NCI-H510A treated with DMSO at 0.1 percent for 48 hours (cell line): Measurements from ENCODE around the gene UQCRQ.

Experiments
- DNase-seq: peaks from one replicate; lab custom pipeline; 2025; lab: John Stamatoyannopoulos, UW

The UQCRQ gene

DNA sequence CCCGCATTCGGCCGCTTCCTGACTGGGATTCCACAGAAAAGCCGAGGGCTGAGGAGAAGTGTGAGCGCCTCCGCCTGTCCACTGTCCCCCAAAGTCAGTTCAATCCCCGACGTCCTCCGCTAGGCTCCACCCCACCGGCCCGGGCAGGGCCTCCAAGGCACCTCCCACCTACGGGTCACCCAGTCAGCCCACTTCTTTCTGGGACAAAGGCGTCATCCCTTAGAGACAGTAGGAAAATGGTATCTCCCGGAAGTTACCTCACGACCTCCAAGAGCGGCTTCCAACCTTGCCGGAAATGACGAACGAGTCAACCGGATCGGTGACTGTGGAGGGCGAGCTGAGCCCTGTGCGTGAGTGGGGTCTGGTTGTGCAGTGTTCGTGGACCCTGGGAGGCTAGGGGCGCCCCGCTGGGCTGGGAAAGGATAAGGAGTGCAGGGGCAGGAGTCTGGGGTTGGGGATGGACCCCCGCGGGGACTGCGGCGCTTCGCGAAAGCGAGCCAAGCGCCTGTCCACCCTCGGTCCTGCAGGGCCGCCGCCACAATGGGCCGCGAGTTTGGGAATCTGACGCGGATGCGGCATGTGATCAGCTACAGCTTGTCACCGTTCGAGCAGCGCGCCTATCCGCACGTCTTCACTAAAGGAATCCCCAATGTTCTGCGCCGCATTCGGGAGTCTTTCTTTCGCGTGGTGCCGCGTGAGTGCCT, at the start of gene UQCRQ, which contains the start of gene GDF9:
Gene UQCRQ (plus strand): TSS at position 301 of the 704 bp plus-strand sequence. CDS start 240 bp downstream, at position 541.
Gene GDF9 (minus strand): TSS at position 128 of the 704 bp plus-strand sequence. CDS start 1,936 bp downstream, outside the sequence.
- peak; percentile 90 for DNase-seq

DNA sequence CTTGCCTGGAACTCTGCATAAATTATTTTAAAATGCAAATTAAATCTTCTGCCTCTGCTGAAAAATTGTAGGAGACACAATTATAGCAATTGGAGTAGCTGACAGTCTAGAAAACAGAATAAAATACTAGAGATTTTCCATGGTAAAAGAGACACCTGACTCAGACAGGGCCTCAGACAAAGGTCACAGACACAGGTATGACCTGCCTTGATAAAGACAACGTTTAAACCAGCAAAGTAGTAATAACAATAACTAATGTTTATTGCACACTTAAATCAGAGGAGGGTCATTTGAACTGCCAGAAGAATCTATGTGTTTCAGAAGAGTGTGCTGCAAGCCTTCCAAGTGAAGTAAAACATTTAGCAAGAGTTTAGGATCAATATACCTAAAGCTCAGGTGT, 49.4 kb upstream of the UQCRQ start:
- DNase-seq: no peak

DNA sequence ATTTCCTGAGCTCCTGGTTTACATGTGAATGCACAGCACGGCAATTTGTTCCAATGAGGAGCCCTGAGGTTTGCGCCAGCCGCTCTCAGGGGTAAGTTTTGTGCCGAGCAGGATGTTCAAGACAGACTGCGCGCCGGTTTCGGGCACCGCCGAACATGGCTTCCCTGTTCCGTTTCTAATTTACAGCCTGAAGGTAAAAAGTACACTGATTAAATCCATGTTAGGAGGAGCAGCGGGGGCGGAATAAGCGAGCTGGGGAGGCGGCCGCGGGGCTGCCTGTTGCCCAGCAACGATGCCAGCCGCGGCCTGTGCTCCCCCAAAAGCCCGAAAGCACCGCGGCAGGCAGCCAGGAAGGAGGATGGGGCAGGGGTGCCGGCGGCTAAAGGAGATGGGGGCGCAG, 47.0 kb upstream of the UQCRQ start:
- DNase-seq: no peak

DNA sequence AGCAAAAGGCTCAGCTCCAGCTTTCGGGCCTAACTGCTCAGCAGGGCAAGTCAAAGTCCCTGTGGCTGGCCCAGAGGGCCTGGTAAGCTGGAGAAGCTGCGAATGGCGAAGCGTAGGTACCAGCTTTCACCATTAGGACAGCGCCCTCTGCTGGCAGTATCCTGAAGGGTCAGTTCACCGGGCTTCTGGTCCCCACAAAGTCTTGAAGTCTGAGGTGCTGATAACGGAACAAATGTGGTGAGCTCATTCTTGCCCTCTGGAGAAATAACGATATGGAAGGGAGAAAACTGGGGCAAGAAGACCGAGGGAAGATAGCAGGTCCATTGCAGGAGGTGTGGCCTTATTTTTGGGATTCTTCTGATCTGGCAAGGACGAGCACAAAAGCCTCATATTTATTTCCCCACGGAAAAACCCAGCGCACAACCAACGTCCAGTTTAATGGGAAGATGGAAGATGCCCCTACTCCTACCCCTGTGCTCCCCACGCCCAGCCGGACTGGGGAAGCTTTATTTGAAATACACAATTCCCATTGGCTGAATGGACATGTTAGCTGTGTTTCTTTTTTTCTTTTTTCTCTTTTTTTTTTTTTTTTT, 46.2 kb upstream of the UQCRQ start:
- peak; percentile 66 for DNase-seq

DNA sequence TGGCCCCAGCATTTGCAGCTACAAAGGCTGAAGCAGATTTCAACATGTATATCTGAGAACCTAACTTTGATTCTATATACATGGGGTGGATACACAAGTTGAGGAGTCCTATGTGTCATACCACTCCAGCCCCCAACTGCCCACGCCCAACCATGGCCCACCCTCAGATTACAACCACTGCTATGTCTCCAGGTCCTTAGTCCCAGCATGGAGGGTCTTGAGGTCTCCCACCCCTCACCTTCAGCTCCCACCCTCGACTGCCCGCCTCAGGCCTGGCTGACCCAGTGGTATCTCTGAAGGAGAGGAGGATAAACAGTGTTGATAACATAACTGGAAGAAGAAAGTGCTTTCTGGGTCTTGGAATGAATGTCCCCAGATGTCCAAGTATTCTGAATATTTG, 45.1 kb upstream of the UQCRQ start:
- no peak for DNase-seq

DNA sequence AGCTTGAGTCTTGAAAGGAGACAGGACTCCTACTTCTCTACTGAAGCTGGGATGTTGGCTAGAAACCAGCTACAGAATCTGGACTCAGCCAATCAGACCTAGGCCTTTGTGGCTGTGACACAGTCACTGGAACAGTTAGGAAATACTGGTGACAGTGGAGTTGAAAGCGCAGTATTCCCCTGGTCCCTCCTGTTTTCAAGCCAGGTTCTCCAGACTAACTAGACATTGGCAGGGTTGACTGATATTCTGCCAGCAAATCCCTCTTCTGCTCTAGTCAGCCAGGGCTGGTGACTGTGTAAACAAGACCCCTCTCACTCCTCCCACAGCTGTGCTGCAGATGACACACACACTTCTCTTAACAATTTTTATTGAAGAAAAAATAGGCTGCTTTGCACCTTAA, 44.7 kb upstream of the UQCRQ start:
- no peak for DNase-seq

DNA sequence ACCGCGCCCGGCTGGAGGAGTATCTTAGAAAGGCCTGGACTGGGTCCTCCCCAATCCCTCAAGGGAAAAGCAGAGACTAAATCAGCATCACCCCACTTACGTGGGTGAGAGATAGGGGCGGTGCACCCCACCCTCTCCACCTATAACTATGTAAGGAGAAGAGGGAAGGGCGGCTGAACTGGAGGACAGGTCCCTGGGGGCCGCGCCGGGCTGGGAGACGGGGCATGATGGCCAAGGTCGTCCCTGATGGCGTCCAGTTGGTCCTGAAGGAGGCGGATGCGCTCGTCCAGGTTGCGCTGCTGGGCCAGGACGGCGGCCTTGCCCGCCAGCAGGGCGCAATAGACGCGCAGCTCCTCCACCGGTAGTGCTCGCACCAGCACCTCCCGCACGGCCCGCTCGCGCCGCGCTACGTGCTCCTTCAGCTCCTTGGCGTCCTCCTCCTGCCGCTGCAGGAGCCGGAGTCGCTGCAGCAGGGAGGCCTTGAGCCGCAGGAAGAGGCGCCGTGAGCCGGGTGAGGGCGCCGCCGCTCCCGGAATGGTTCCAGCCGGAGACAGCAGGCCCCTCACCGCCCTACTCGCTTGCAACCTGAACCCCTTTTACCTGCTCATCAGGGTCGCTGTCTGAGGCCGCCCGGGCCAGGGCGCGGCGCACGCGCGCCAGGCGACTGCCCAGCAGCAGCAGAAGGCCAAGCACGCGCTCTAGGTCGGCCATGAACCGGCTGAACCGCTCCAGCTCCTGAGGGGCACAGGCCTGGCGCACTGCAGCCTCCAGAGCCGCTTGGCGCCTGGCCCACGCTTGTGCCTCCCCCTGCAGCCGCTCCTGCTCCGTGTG, 43.6 kb upstream of the UQCRQ start:
- no peak for DNase-seq

DNA sequence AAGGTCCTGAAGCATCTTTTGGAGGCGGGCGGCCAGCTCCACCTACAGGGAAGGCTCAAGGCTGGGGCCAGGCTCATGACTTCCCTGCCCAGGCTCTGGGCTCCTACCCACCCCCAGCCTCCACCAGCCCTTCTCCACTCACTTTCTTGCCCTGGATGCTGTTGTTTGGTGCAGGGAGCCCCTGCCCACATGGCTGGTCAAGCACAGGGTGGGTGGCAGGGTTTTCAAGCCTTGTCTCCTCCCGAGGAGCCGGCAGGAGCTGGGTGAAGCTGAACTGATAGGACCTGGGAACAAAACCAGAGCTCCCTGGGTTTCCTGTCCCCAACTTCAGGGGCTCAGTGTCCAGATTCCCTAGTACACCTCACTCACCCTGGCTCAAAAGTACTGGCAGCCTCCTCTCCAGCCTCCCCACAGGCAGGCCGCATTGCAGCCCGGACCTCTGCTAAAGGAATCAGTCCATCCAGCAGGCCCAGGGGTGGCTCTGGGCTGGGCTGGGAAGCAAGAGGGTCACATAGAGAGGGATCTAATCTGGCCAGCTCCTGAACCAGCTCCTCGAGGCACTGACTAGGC, 42.9 kb upstream of the UQCRQ start:
- no peak for DNase-seq

DNA sequence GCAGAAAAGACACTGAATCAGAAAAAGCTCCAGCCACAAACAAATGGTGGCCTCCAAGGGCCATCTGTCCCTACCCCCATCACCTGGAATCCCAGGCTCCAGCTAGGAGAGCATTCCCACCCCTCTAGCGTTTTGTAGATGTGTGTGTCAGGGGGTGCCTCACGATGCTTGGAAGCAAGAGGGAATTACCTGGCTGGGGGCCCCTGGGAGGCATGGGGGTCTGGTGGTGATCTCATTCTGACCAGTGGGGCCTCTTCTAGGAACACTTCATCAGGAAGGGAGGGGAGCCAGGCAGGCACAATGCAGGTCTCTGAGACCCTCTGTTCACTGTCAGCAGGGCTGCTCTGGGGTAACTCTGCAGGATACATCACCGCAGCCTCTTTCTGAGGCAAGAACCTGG, 42.0 kb upstream of the UQCRQ start:
- no peak for DNase-seq

DNA sequence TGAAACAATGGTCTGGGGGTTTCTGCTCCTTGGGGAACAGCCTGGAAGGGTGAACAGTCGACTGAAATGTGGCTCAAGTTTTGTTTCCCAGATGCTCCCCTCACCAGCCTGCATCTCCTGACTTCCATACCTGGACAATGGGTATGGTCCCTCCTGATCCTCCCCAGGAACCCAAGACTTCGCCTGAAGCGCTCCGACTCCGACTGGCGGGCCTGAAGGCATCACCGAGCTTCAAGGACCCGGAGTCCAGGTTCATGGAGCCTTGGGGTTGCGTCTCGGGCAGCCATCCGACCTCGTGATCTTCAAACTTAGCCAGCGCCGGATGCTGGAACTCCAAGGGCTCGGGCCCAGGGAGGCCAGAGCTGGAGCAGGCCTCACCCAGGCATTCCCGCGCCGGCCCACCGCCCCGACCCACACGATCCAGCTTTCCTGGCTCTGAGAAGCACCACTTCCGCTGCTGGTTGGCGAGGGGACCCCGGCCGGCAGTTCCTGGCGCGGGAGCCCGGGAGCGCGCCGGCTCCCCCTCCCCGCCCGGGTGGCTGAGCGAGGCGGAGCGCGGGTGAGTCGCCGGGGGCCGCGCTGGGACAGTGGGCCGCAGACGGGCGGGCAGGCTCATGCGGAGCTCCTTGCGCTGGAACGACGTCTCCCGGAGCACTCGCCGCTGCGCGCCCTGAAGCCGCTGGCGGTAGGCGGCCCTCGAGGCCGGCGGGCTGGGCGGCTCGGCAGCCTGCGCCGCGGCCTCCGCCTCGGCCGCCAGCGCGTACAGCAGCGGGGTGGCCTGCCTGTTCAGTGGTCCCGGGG, 41.2 kb upstream of the UQCRQ start:
- no peak for DNase-seq

DNA sequence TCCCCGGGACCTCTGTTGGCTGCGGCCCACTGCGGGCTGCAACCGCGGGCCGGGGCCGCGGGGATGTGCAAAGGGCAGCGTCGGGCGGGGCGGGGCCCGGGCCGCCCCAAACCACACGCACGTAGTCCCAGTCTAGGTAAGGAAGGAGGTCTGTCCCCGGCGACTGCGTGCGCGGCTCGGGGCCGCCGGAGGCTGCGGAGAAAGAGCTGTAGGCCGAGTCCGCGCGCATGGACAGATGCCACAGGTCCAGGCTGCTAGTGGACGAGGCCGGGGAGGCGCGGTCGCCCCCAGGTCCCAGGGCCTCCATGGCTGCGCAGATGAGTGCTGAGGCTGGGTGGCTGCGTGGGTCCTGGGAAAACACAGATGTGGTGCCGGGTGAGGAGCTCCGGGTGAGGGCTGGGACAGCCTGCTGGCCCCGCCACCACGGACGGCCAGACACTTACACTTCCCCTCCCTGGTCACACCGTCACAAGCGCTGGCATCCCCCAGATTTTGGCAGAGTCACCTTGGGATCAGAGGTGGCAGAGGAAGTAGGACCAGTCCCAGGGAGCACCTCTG, 40.5 kb upstream of the UQCRQ start:
- DNase-seq: no peak

DNA sequence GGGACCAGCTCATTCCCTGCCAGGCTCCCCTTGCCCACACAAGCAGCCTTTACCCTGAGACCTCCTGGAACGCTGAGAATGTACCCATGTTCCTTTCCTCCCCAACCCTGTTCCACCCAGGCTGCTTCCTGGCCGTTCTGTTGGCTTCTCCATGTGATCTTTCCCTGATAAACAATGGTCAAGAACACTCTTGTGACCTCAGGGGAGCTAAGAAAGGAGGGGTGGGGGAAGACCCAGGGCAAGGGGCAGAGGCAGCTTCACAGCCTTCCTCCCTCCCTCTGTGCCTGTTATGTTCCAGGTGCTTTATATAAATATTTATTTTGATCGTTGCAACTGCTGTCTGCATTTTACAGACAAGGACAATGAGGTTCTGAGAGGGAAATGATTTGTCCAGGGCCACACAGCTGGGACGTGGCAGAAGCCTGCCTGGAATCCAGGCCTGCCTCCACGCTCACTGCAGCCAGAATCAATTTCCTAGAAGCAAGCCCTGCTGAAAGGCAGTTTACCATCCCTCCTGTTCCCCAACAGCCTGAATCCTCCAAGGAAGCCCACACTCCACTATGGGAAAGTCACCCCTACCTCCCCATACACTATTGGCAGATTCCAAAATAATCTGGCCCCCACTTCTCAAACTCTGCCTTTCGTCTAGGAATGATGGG, 39.9 kb upstream of the UQCRQ start:
- DNase-seq: no peak

DNA sequence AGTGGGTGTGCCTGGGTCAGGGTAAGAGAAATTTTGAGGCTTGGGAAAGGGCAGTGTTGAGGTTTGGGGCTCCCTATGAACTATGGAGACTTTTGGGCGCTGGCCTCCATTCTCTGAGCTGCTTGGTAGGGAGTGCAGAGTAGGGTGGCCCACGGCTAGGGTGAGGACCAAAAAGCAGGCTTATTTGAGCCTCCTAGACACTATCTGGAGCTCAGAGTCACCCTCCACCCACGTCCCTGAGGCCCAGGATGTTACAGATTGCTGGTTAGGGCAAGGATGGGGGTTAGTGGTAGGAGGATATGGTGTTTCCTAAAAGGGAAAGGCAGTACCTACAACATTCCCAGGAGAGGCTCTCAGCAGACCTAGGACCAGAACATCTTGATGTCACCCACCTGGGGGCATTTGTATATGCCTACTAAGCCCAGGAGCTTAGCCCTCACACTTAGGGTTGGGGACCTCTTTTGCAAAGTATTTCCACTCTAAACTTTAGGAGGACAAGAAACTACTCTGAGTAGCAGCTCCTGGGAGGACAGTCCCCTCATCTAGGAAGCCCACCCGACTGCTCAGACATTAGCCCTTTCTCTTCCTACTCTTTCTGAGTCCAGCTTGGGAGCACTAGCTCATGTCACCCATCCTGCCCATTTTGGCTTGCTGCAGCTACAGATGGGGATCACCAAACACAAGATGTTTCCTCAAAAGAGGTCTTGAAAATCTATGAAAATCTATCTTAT, 38.3 kb upstream of the UQCRQ start:
- no peak for DNase-seq

DNA sequence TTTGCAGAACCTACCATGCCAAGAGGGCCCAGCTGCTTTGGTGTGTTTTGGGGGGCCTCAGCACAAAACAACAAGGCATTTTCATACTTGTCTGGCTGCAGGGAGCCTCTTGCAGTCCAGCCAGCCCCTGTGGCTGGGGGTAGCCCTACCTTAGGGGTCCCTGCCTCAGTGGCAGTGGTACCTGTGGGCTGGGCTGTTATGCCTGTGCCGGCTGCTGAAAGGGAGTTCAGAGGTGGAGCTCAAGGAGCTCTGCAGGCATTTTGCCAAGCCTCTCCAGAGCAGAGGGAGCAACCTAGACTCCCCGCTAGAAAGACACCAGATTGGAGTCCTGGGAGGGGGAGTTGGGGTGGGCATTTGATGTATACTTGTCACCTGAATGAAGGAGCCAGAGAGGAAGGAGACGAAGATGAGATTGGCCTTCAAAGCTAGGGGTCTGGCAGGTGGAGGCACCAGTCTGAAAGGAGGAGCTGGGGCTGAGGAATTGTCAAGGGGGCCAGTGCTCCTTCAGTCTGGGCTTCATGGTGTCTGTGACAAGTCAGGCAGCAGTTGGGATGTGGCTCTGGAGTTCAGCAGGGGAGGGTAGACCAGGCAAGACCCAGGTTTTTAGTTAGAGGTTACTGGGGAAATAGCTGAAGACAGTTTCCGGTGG, 37.5 kb upstream of the UQCRQ start:
- no peak for DNase-seq

DNA sequence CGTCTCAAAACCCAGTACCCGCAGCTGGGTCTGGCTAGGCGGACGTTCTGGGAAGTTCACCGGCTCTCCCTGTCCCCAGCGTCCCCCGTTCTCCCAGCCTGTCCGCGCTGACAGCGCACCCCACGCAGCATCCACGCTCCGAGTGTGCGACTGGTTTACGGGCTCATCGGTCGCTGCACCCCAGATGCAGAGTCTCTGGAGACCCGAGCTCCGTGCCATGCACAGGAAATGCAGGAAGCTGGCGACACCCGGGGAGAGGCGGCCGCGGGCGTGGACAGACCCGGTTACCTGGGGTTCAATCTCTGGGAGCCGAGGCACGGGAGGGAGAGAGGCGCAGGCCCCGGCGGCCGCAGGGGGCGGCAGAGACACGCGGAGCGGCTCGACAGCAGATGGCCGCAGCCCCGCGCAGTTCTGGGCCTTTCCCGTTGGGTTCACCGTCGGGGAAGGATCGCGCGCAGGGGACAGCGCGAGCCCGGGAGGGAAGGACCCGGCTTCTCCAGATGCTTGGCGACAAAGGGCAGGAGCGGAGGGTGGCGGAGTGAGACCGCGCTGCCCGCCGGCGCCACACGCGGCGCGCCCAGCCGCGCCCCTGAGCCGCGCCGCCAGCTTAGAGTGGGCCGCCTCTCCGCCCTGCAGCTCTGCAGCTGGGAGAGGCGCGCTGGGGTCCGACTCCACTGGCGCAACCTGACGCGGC, 36.6 kb upstream of the UQCRQ start:
- peak; percentile 45 for DNase-seq

DNA sequence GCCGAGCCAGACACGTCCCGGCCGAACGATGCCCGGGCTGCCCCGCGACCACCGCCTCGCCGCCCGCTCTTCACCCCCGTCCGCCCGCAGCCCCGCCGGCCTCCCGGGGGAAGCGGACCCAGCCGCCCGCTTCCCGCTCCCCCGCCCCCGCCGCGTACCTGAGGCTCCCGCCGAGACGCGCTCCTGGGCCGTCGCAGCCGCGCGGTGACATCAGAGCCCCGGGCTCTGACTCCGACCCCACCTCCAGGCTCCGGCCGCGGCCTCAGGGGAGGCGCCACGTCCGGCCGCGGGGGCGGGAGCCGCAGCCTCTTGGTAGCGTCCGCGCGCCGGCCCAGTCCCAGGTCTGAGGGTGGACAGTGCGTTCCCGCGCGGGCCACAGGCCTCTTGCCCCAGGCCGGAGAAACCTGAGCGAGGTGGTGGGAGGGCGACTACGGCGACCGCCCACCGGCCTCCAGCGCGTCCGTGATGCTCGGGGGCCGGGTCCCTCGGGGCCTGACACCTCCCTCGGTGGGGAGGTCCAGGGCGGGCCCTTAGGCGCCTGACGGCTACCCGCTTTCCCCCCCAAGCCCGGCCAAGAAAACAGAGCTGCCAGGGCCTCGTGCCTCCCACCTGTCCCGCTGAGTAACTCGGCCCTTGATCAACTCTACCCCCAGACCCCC, 35.9 kb upstream of the UQCRQ start, which contains the start of gene SHROOM1:
Gene SHROOM1 (minus strand): TSS at position 212 of the 659 bp plus-strand sequence. CDS start 4,507 bp downstream, outside the sequence.
- peak; percentile 32 for DNase-seq

DNA sequence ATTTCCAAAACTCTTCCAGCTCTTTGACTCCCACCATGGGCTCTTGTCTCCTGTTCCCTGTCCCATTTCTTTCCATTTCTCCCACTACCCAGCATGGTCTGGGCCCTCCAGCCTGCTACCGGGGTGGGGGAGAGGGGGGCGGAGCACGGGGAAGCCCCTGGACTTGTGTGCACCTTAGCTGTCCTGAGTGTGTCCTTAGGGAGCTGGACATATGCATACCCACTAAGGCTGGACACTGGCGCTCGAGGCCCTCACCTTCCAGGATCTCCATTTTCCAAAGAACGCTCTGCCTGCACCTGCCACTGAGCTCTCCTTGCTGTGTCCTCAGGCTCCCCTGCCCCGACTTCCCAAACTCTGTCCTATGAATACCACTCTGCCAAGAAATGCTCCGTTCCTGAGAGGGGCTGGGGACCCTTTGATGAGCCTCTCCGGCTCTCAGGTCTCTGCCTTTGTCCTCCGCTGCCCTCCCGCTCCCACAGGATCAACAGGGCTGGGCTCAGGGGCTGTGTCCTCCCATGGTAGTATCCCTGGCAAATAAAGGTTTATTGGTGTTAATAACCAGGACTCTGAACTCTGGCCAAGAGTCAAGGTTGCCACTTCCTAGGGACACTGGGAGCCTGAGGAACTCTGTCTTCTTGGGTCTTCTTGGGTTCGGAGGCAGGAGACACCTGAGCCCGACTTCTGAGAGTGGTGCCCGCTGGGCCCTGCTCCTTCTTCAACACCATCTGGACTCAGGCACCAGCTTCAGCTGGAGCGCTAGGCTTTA, 35.2 kb upstream of the UQCRQ start:
- no peak for DNase-seq

DNA sequence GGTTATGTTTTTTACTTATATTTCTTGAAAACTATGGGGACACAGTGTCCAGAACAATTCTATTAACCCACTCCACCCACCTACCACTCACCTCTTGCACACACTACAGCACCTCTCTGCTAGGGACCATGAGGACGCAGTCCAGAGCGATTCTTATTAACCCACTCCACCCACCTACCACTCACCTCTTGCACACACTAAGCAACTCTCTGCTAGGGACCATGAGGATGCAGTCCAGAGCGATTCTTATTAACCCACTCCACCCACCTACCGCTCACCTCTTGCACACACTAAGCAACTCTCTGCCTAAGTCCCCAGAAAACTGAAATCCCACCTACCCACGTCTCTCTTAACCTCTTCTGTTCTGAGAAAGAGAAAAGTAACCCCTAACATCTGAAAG, 33.8 kb upstream of the UQCRQ start:
- no peak for DNase-seq
